NCI-H1417 treated with DMSO at 0.1 percent for 48 hours (cell line): Measurements from ENCODE around the gene SFT2D3.

ENCODE experiments used
- DNase-seq: peaks from one replicate; lab custom pipeline; 2025; lab: John Stamatoyannopoulos, UW

The SFT2D3 gene

GRCh38 chr2:127681976-127682857 is 19.1 kb upstream of the SFT2D3 start:
- DNase-seq = no peak

GRCh38 chr2:127683056-127683455 is 18.2 kb upstream of the SFT2D3 start:
- DNase-seq = no peak

GRCh38 chr2:127683757-127684156 is 17.5 kb upstream of the SFT2D3 start:
- DNase-seq = no peak

GRCh38 chr2:127685410-127686080 is 15.8 kb upstream of the SFT2D3 start:
- DNase-seq = no peak

GRCh38 chr2:127688405-127688804 is 12.9 kb upstream of the SFT2D3 start:
- DNase-seq = no peak

GRCh38 chr2:127690696-127691095 is 10.6 kb upstream of the SFT2D3 start:
- no peak for DNase-seq

- DNase-seq = no peak
These were observed 6.3 kb upstream of the SFT2D3 start for GRCh38 chr2:127694986-127695385.

GRCh38 chr2:127695491-127696472 is 5.5 kb upstream of the SFT2D3 start:
- no peak for DNase-seq

GRCh38 chr2:127697482-127698180 is 3.7 kb upstream of the SFT2D3 start:
- DNase-seq = no peak

GRCh38 chr2:127698553-127699355 is 2.5 kb upstream of the SFT2D3 start:
- no peak for DNase-seq

- no peak for DNase-seq
These were observed 637 bp upstream of the SFT2D3 start for GRCh38 chr2:127700527-127701192.

GRCh38 chr2:127701651-127702394 is 526 bp downstream of the SFT2D3 start:
- DNase-seq = peak; percentile 51

GRCh38 chr2:127702395-127703009 is 1.2 kb downstream of the SFT2D3 start:
- no peak for DNase-seq

- DNase-seq = no peak
These were observed 2.0 kb downstream of the SFT2D3 start for GRCh38 chr2:127703282-127703681.

GRCh38 chr2:127704641-127705390 is 3.5 kb downstream of the SFT2D3 start:
- no peak for DNase-seq

- DNase-seq = no peak
These were observed 4.2 kb downstream of the SFT2D3 start for GRCh38 chr2:127705391-127706065.

- DNase-seq = no peak
These were observed 5.1 kb downstream of the SFT2D3 start for GRCh38 chr2:127706215-127706990.
